AG04449 (cell line): ENCODE measurements around the gene DIAPH3.

Source experiments
- CTCF ChIA-PET: fragments of 350-600 bp; formaldehyde crosslinking; extraction: SDS; loops from one replicate; lab custom pipeline; 2021; ENCODE audit warnings: antibody characterized with exemption; lab: Yijun Ruan, JAX
- POLR2A ChIA-PET: fragments of 400-600, 350-600 bp; formaldehyde crosslinking; extraction: SDS; loops from one replicate; lab custom pipeline; 2020; ENCODE audit warnings: antibody characterized with exemption, inconsistent platforms; lab: Yijun Ruan, JAX
- DNase-seq: peaks from one replicate; pipeline ENCODE4 v3.0.0-alpha.2; 2010; ENCODE audit warnings: low read depth, low spot score
- H3K4me3 ChIP-seq: 2 replicates; pipeline ENCODE4 v1.5.1; 2011; ENCODE audit warnings: low read depth, mild to moderate bottlenecking, control low read depth, low read length
- TF ChIP-seq, protein P1 (sequence below): IDR thresholded peaks from one replicate; pipeline ENCODE4 v1.5.1; 2011; ENCODE audit warnings: mild to moderate bottlenecking, moderate library complexity, low read length, control low read depth, inconsistent platforms; ENCODE audit not compliant: insufficient read depth; ENCODE audit errors: missing control alignments

The DIAPH3 gene

DNA sequence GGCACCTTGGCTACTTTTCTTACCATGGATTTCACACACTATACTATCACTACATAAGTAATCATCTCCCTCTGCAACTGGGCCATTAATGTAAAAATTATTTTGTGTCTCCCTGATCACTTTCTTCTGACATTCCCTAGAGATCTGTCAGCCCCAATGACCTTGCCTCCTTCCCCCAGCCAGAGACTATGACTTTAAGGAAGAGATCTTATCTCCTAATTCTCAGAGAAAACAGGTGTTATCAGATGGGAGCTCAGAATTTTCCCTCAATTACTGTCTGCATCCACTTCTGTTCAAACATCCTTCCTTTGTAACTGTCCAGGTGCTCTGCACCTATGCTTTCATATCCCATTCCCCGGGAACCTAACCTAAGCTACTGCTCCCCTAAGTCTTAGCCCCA is 397.5 kb downstream of the DIAPH3 start:
- ChIA-PET CTCF (interaction anchor here (1.0 to 1.3 kb wide), 3 partner anchors 10 to 375 kb away, joined by 4 read pairs; no protein-coding TSS in a partner anchor), POLR2A (no interaction called here)
- TF ChIP-seq, protein P1, sequence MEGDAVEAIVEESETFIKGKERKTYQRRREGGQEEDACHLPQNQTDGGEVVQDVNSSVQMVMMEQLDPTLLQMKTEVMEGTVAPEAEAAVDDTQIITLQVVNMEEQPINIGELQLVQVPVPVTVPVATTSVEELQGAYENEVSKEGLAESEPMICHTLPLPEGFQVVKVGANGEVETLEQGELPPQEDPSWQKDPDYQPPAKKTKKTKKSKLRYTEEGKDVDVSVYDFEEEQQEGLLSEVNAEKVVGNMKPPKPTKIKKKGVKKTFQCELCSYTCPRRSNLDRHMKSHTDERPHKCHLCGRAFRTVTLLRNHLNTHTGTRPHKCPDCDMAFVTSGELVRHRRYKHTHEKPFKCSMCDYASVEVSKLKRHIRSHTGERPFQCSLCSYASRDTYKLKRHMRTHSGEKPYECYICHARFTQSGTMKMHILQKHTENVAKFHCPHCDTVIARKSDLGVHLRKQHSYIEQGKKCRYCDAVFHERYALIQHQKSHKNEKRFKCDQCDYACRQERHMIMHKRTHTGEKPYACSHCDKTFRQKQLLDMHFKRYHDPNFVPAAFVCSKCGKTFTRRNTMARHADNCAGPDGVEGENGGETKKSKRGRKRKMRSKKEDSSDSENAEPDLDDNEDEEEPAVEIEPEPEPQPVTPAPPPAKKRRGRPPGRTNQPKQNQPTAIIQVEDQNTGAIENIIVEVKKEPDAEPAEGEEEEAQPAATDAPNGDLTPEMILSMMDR: no peak
- no peak for DNase-seq
- no peak overlapping the region for H3K4me3 ChIP-seq

DNA sequence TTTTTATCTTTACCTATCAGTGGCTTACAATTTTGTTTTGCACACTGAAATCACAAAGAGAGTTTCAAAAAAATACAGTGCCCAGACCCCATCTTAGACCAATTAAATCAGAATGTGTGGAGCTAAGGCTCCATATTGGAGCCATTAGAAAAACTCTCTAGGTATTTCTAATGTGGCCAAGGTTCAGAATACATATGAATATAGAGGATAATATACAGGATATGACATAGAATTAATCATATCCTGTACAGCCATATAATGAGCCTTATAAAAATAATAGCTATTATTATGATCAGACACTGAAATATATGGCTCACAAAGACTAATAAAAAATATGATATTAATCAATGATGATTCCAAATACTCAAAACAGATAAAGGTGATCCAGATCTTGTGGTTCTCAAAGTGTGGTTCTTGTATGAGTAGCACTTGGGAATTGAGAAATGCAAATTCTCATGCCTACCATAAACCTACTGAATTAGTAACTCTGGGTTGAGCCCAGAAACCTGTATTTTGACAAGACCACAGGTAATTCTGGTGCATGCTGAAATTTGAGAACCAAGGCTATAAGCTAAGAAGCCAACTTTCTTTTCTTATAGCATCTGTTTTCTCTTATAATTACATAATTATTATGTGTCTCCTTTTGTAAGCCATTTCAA is 408.0 kb downstream of the DIAPH3 start:
- no peak overlapping the region for H3K4me3 ChIP-seq
- POLR2A ChIA-PET: no interaction called here
- DNase-seq: no peak
- TF ChIP-seq, protein P1: no peak
- CTCF ChIA-PET: interaction anchor here (7.4 kb wide), 1 partner anchor 16 kb away, joined by 50 read pairs; no protein-coding TSS in a partner anchor

DNA sequence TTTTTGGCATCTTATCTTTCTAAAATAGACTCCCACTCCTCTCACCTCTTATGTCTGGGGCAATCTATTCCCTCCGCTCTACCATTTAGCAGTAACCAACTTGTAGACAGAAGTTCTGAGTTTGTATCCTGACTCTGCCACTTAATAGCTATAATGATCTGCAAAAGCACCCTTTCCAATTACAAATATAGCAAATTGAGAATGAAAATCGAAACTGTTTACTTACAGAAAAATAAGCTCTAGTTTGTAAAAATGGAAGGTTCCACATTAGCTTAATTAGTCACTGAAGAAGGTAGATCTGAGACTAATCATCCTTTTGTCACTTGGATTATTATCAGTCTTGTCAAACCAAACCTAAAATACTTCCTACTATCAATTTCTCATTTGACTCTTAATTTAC is 409.3 kb downstream of the DIAPH3 start:
- ChIA-PET POLR2A (no interaction called here), CTCF (interaction anchor here (0.8 to 7.4 kb wide), 5 partner anchors 10 to 363 kb away, joined by 3 to 50 read pairs (median 3); no protein-coding TSS in a partner anchor)
- TF ChIP-seq, protein P1: no peak
- no peak overlapping the region for H3K4me3 ChIP-seq
- no peak for DNase-seq

GRCh38 chr13:59750860-59751259 is 412.9 kb downstream of the DIAPH3 start:
- DNase-seq: peak; percentile 36
- peak overlapping the region; percentile 34 for H3K4me3 ChIP-seq
- TF ChIP-seq, protein P1: no peak
- ChIA-PET POLR2A (no interaction called here), CTCF (interaction anchor here (1.3 kb wide), 1 partner anchor 73 kb away, joined by 4 read pairs; no protein-coding TSS in a partner anchor)

- DNase-seq: no peak
- ChIA-PET CTCF (interaction anchor here (1.0 to 1.3 kb wide), 2 partner anchors 23 to 356 kb away, joined by 3 read pairs; no protein-coding TSS in a partner anchor), POLR2A (no interaction called here)
- TF ChIP-seq, protein P1: no peak
- H3K4me3 ChIP-seq: no peak overlapping the region
Measured at GRCh38 chr13:59748046-59748445, 415.7 kb downstream of the DIAPH3 start.

DNA sequence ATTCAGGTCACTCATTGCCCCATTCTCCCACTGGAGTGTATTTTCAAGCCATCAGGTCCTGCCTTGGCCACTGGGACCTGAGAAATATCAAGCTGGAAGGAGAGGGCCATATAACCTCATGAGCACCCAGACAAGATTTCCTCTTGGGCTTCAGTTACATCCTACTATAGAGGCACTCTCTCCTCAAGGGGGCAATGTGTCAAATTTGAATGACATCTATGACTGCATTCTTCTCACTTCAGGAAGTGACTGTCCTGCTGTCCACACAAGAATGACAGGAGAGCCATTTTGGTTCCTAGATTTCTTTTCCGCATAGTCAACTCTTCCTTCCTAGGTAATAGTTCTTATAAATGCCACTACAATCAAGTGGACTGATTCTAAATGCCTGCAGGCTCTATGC is 416.2 kb downstream of the DIAPH3 start:
- CTCF ChIA-PET: interaction anchor here (1.0 to 3.8 kb wide), 2 partner anchors 24 to 356 kb away, joined by 3 to 21 read pairs; no protein-coding TSS in a partner anchor
- TF ChIP-seq, protein P1: no peak
- POLR2A ChIA-PET: no interaction called here
- no peak for DNase-seq
- H3K4me3 ChIP-seq: no peak overlapping the region
